Esophagus squamous epithelium (tissue), 4 donors: Measurements from ENCODE around the gene SRP19.

Source experiments
- CTCF ChIP-seq, 6 experiments: fragments of 450-650 bp in 4 of 6; fragments of 200-600 bp in 2 of 6; sonication (generic) in 2 of 6; IDR thresholded peaks; one replicate each; pipeline ENCODE4 v1.5.1; 2016 to 2019; ENCODE audit warnings: antibody characterized with exemption in 6 of 6, mild to moderate bottlenecking in 4 of 6, moderate library complexity in 4 of 6
- POLR2A ChIP-seq, 4 donors: fragments of 450-650 bp; IDR thresholded peaks; one replicate each; pipeline ENCODE4 v1.6.1; 2017; ENCODE audit warnings: antibody characterized with exemption in 4 of 4, mild to moderate bottlenecking in 4 of 4, moderate library complexity in 3 of 4

DNA sequence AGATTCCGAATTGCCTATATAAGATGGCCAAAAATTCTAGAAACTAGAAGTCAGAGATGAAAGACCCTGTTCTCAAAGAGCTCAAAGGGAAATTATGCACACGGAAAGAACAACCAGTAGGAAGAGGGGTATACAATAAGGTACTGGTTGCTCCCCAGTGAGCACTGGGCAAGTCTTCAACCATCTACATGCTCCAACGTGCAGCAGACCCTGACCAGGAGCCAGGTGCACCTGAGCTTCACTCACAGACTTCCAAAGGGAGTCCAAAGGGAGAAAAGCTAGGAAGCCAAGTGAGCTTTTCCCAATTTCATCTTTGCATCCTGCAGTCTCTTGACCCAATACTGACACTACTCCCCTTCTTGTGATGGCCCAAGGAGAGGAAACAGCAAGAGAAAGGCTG, 57.0 kb downstream of the SRP19 start:
- TF ChIP-seq POLR2A (IDR thresholded peaks at IDR 0.05): no peak
- no peak for TF ChIP-seq CTCF (IDR thresholded peaks at IDR 0.05)
